PC-3 (cell line): ENCODE data around the gene CASP10.

Source experiments
- EZH2 ChIP-seq: fragments of 300-600 bp; sonication (generic); IDR thresholded peaks from one replicate; pipeline ENCODE4 v1.6.1; 2017; ENCODE audit warnings: antibody characterized with exemption, mild to moderate bottlenecking, low read length; ENCODE audit not compliant: unreplicated experiment
- EZH2phosphoT487 ChIP-seq: fragments of 300-600 bp; sonication (generic); IDR thresholded peaks from 2 replicates; pipeline ENCODE4 v1.6.1; 2018; ENCODE audit warnings: mild to moderate bottlenecking, antibody characterized with exemption, low read length, borderline replicate concordance
- TF ChIP-seq, protein P1 (sequence below): fragments of 300-600 bp; sonication (generic); conservative IDR thresholded peaks from 2 replicates; pipeline ENCODE4 v1.5.1; 2017; ENCODE audit warnings: antibody characterized with exemption, low read depth, mild to moderate bottlenecking, low read length

DNA sequence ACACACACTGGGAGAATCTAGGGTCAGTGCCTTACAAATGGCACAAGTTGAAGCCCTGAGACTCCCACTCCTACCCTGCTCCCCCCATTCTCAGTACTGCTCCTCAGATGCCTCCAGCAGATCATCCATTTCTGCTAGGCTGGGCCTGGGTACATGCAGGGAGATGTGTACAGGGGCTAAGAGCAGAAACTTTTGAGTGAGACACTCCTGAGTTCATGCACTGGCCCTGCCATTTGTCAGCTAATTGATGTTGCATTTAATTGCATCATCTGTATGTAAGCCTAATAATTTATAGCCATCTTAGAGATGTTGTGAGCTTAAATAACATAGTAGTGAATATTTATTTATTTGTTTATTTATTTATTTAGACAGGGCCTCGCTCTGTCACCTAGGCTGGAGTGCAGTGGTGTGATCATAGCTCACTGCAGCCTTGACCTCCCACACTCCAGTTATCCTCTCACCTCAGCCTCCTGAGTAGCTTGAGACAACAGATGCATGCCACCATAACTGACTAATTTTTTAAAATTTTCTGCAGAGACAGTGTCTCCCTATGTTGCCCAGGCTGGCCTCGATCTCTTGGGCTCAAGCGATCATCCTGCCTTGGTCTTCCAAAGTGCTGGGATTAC is 72.6 kb downstream of the CASP10 start:
- TF ChIP-seq, protein P1, sequence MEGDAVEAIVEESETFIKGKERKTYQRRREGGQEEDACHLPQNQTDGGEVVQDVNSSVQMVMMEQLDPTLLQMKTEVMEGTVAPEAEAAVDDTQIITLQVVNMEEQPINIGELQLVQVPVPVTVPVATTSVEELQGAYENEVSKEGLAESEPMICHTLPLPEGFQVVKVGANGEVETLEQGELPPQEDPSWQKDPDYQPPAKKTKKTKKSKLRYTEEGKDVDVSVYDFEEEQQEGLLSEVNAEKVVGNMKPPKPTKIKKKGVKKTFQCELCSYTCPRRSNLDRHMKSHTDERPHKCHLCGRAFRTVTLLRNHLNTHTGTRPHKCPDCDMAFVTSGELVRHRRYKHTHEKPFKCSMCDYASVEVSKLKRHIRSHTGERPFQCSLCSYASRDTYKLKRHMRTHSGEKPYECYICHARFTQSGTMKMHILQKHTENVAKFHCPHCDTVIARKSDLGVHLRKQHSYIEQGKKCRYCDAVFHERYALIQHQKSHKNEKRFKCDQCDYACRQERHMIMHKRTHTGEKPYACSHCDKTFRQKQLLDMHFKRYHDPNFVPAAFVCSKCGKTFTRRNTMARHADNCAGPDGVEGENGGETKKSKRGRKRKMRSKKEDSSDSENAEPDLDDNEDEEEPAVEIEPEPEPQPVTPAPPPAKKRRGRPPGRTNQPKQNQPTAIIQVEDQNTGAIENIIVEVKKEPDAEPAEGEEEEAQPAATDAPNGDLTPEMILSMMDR = no peak
- TF ChIP-seq EZH2 = no peak
- TF ChIP-seq EZH2phosphoT487 = no peak
